ENCODE measurements around the gene DIPK2B. TPM values are rescaled to one million over a fixed set of nuclear protein-coding genes. Genes with fewer than 3 reads are reported as not detected.

The DIPK2B gene
- total and polyA plus RNA-seq, 2 of the 13 experiments (the other 11 are each of a cell fraction or from before 2014, with no cell fraction given) = not detected

DNA sequence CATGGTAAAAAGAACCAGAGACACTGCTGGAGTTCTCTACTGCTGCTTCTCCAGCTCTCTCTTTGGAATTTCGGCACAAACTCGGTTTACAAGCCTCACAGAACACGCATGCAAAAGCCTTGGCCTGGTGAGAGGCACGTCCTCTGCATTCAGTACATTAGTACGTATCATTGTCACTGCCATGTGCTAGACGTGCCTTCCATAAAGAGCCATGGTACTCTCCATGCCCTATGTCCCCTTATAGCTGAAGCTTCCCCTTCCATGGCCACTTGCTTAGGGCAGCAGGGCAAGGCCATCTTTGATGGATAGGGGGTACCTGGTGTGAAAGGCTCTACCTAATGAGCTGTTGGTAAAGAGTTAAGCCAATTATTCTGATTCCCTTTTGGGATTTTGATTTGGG, 35.0 kb downstream of the DIPK2B start:
- H3K9me3 ChIP-seq (ENCODE audit: low read length) = no peaks in the 10 kb centered on the region
- no CpG with 5 or more reads among the region's 6 CpGs for WGBS (ENCODE audit: low lambda C conversion rate)
- no peak overlapping the region for H2AFZ ChIP-seq (ENCODE audit: low read length)
- no peaks in the 10 kb centered on the region for H3K79me2 ChIP-seq (ENCODE audit: insufficient read depth, low read length)
- BruUV-seq (replicated peaks) = no TSS peak
- no peaks in the 10 kb centered on the region for H3K27me3 ChIP-seq (ENCODE audit: control insufficient read depth in 1 of 2, insufficient read depth in 2 of 2, low read length in 2 of 2)
- CTCF ChIA-PET (ENCODE audit: low intra/inter-chr PET ratio, low total read pairs) = no interaction called here
- intact Hi-C loops (cut with micrococcal nuclease; ENCODE audit: unreplicated experiment) = no loop called here
- no peak overlapping the region for H3K4me2 ChIP-seq (ENCODE audit: low read depth, low read length)
- no peak overlapping the region for H3K9ac ChIP-seq (ENCODE audit: insufficient read depth, low read depth, low read length)
- no peak overlapping the region for H3K4me3 ChIP-seq (replicated peaks in 1 of 3; ENCODE audit: insufficient read depth in 1 of 3, low read depth in 2 of 3, low read length in 3 of 3)
- H3K36me3 ChIP-seq (replicated peaks in 1 of 2; ENCODE audit: control insufficient read depth in 1 of 2, insufficient read depth in 2 of 2, low read length in 2 of 2) = no peaks in the 10 kb centered on the region
- TF ChIP-seq ZSCAN31 (CRISPR knock-in tag; IDR thresholded peaks at IDR 0.05; ENCODE audit: low read depth) (no peak), MAF1 (CRISPR knock-in tag; IDR thresholded peaks at IDR 0.05; ENCODE audit: borderline replicate concordance) (no peak), ZNF274 (CRISPR knock-in tag; IDR thresholded peaks at IDR 0.05) (no peak), ZNF430 (CRISPR knock-in tag; IDR thresholded peaks at IDR 0.05) (no peak), ZBED4 (CRISPR knock-in tag; IDR thresholded peaks at IDR 0.05; ENCODE audit: borderline replicate concordance) (no peak)
- no peaks in the 10 kb centered on the region for H3K4me1 ChIP-seq (ENCODE audit: insufficient read depth, low read length)
- in situ Hi-C loops (cut with HindIII; ENCODE audit: extremely low pct_ligation_motif_present, low pct_unique_long_range_greater_than_20kb) = no loop called here
- DNase-seq (ENCODE audit: low spot score) (no peak), ATAC-seq (no peak), FAIRE-seq (no peak)
- H4K20me1 ChIP-seq (ENCODE audit: insufficient read depth, low read length) = no peaks in the 10 kb centered on the region
- H3K27ac ChIP-seq (ENCODE audit: extremely low read length, insufficient read depth, low read length) = no peak overlapping the region
- POLR2A ChIA-PET = no interaction called here

GRCh38 chrX:45164995-45165394, 35.7 kb downstream of the DIPK2B start:
- FAIRE-seq (no peak), ATAC-seq (no peak)
- intact Hi-C loops (cut with micrococcal nuclease; ENCODE audit: unreplicated experiment) = no loop called here
- TF ChIP-seq ZNF776 (CRISPR knock-in tag; IDR thresholded peaks at IDR 0.05) (no peak), BCL6 (CRISPR knock-in tag; IDR thresholded peaks at IDR 0.05) (no peak), CREBL2 (CRISPR knock-in tag; IDR thresholded peaks at IDR 0.05; ENCODE audit: borderline replicate concordance) (no peak), ADNP (CRISPR knock-in tag; IDR thresholded peaks at IDR 0.05) (no peak), RAD51 (IDR thresholded peaks at IDR 0.05; ENCODE audit: borderline replicate concordance) (no peak), MTF1 (CRISPR knock-in tag; IDR thresholded peaks at IDR 0.05) (no peak), FOXP1 (IDR thresholded peaks at IDR 0.05) (no peak), FOXP1 (CRISPR knock-in tag; IDR thresholded peaks at IDR 0.05) (no peak), POLR2G (IDR thresholded peaks at IDR 0.05; ENCODE audit: low read depth, low read length) (no peak)
- TF ChIP-seq, protein P1, sequence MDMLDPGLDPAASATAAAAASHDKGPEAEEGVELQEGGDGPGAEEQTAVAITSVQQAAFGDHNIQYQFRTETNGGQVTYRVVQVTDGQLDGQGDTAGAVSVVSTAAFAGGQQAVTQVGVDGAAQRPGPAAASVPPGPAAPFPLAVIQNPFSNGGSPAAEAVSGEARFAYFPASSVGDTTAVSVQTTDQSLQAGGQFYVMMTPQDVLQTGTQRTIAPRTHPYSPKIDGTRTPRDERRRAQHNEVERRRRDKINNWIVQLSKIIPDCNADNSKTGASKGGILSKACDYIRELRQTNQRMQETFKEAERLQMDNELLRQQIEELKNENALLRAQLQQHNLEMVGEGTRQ (IDR thresholded peaks at IDR 0.05; ENCODE audit: low read depth, low read length) = no peak
- TF ChIP-seq, protein P1 (CRISPR knock-in tag; IDR thresholded peaks at IDR 0.05; ENCODE audit: borderline replicate concordance) = no peak

More at GRCh38 chrX:45164995-45165394, 35.7 kb downstream of the DIPK2B start:
- H3K4me1 ChIP-seq (ENCODE audit: insufficient read depth, low read length) = no peaks in the 10 kb centered on the region
- H3K27me3 ChIP-seq (ENCODE audit: control insufficient read depth in 1 of 2, insufficient read depth in 2 of 2, low read length in 2 of 2) = no peaks in the 10 kb centered on the region
- DNase-seq (ENCODE audit: low spot score) = no peak
- CTCF ChIA-PET (ENCODE audit: low intra/inter-chr PET ratio, low total read pairs) = no interaction called here
- no peak overlapping the region for H2AFZ ChIP-seq (ENCODE audit: low read length)
- no peak overlapping the region for H3K4me2 ChIP-seq (ENCODE audit: low read depth, low read length)
- H3K9me3 ChIP-seq (ENCODE audit: low read length) = no peaks in the 10 kb centered on the region
- H3K9ac ChIP-seq (ENCODE audit: insufficient read depth, low read depth, low read length) = no peak overlapping the region
- in situ Hi-C loops (cut with HindIII; ENCODE audit: extremely low pct_ligation_motif_present, low pct_unique_long_range_greater_than_20kb) = no loop called here
- POLR2A ChIA-PET = no interaction called here
- no TSS peak for BruUV-seq (replicated peaks)
- no peak overlapping the region for H3K4me3 ChIP-seq (replicated peaks in 1 of 3; ENCODE audit: insufficient read depth in 1 of 3, low read depth in 2 of 3, low read length in 3 of 3)
- no CpG with 5 or more reads among the region's 1 CpG for WGBS (ENCODE audit: low lambda C conversion rate)
- no peak overlapping the region for H3K27ac ChIP-seq (ENCODE audit: extremely low read length, insufficient read depth, low read length)
- no peaks in the 10 kb centered on the region for H3K79me2 ChIP-seq (ENCODE audit: insufficient read depth, low read length)
- no peaks in the 10 kb centered on the region for H3K36me3 ChIP-seq (replicated peaks in 1 of 2; ENCODE audit: control insufficient read depth in 1 of 2, insufficient read depth in 2 of 2, low read length in 2 of 2)
- no peaks in the 10 kb centered on the region for H4K20me1 ChIP-seq (ENCODE audit: insufficient read depth, low read length)
